Heart right ventricle (tissue), 16 donors: ENCODE results near the gene MAPKAP1. TPM values are rescaled to one million over a fixed set of nuclear protein-coding genes. Genes with fewer than 3 reads are reported as not detected.

Experiments
- ATAC-seq, 8 donors: fragments of 200-7000 bp; cut with Tn5 transposase; one replicate each; pipeline ENCODE4 v1.9.1; 2020; ENCODE audit warnings: mild to moderate bottlenecking in 8 of 8, moderate library complexity in 8 of 8, moderate number of reproducible peaks in 1 of 8
- DNase-seq, 2 donors: peaks; one replicate each; pipeline ENCODE4 v3.0.0-alpha.2; 2020
- H3K27ac ChIP-seq, 10 donors: fragments of 200-600 bp; sonication (generic) in 2 of 10; one replicate each; pipeline versions ENCODE4 v1.5.0 to v1.8.0; 2020 to 2022; ENCODE audit warnings: mild to moderate bottlenecking in 3 of 10
- H3K27me3 ChIP-seq, 7 donors: fragments of 200-600 bp; one replicate each; pipeline ENCODE4 v1.8.0; 2021 to 2022; ENCODE audit warnings: mild to moderate bottlenecking in 2 of 7
- H3K36me3 ChIP-seq, 9 donors: fragments of 200-600 bp; sonication (generic) in 1 of 9; one replicate each; pipeline versions ENCODE4 v1.5.0 to v1.8.0; 2020 to 2022; ENCODE audit warnings: mild to moderate bottlenecking in 2 of 9
- H3K4me1 ChIP-seq, 9 donors: fragments of 200-600 bp; sonication (generic) in 1 of 9; one replicate each; pipeline versions ENCODE4 v1.5.0 to v1.8.0; 2020 to 2022; ENCODE audit warnings: mild to moderate bottlenecking in 4 of 9
- H3K4me3 ChIP-seq, 10 donors: fragments of 200-600 bp; sonication (generic) in 2 of 10; one replicate each; pipeline versions ENCODE4 v1.5.0 to v1.8.0; 2020 to 2022; ENCODE audit warnings: mild to moderate bottlenecking in 7 of 10, moderate library complexity in 2 of 10
- H3K9me3 ChIP-seq, 11 donors: fragments of 200-600 bp in 10 of 11; sonication (generic) in 2 of 11; one replicate each; pipeline versions ENCODE4 v1.5.0 to v1.8.0; 2013 to 2022; ENCODE audit warnings: mild to moderate bottlenecking in 2 of 11, control low read depth in 1 of 11, moderate library complexity in 1 of 11
- CTCF ChIP-seq, 9 donors: fragments of 200-600 bp; sonication (generic) in 2 of 9; IDR thresholded peaks; one replicate each; pipeline versions ENCODE4 v1.5.0 to v1.8.0; 2021 to 2022; ENCODE audit warnings: antibody characterized with exemption in 9 of 9, mild to moderate bottlenecking in 5 of 9, moderate library complexity in 1 of 9
- WGBS, 2 donors: extraction: QIAGEN DNeasy Blood & Tissue Kit; methylation state at CpG; one replicate each; pipeline ENCODE4 v1.1.7; 2013; ENCODE audit warnings: inconsistent platforms in 1 of 2; 5-methylcytosine and 5-hydroxymethylcytosine counted together
- intact Hi-C, 10 donors: fragments of 100-400 bp; cut with DNase I; formaldehyde crosslinking; loops; one replicate each; pipeline versions ENCODE4 v1.11.1 to v1.14.2; 2022
- polyA plus RNA-seq, 2 donors: library from polyadenylated mRNA; stranded (reverse); fragments of 200-250 nt; gene quantifications; one replicate each; pipeline ENCODE4 v1.2.3, GENCODE V29; 2013
- total RNA-seq, 10 donors: library from RNA; stranded (reverse); fragmentation: NEBNext Ultra II Directional in 3 of 10; extraction: Animal tissue kit (Norgen Biotek cat#: 25700) in 3 of 10; gene quantifications; one replicate each; pipeline versions ENCODE4 v1.2.1 to v1.2.4, GENCODE V29; 2021 to 2023
- donor health status: Arrhythmogenic right ventricular cardiomyopathy.
- donor health status: ischemic (EF 13 %, LVEDD 7.1; RV severe dilation, severe dysfunction).
- donor health status: healthy with polysubstance abuse.
- donor health status: DM: no; HTN: yes; CAD: no.
- donor health status: DM: no; HTN: no; CAD: no.
- donor health status: ischemic (EF 25% LVEDD 6.9; RV normal size, moderate dysfunction).
- donor health status: ischemic (EF 25% LVEDD 5.7; RV mildly dilated, moderate dysfunction).
- donor health status: healthy.
- donor health status: DM: yes; HTN: yes; CAD: no.
- donor health status: Ischemic cardiomyopathy.
- donor health status: ischemic (EF 35%, LVEDD 5.7; RV mildly dilated, moderate dysfunction).
- donor health status: nonischemic (EF 11% LVEDD 7.7; RV severe dilation, severe dysfunction).
- donor health status: DM: yes; HTN: yes; CAD: no.
- donor health status: PGD.
- donor health status: ischemic (EF 29% LVEDD 5.4; RV normal size, mild dysfunction).
- donor health status: nonischemic (EF 23%, LVEDD 6.1; RV moderate dilation, normal function).

MAPKAP1 gene
- total and polyA plus RNA-seq, 12 donors: 102 to 143 (median 116) TPM

GRCh38 chr9:125646217-125646616 is 60.8 kb downstream of the MAPKAP1 start:
- DNase-seq: no peak
- Histone ChIP-seq H3K27ac (peak overlapping the region in 7 of 10 donors; percentile 8 to 74 (median 51)), H3K36me3 (no peaks in the 10 kb centered on the region), H3K4me1 (peaks cover 0 to 56% (median 36%) of the 10 kb centered on the region in 9 donors), H3K4me3 (peak overlapping the region in 7 of 10 donors; percentile 4 to 36 (median 27)), H3K9me3 (no peaks in the 10 kb centered on the region), H3K27me3 (no peaks in the 10 kb centered on the region)
- no peak for ATAC-seq
- intact Hi-C loops: no loop called here
- TF ChIP-seq CTCF (IDR thresholded peaks at IDR 0.05): no peak
- WGBS, 2 donors: 28 to 46% methylated on average over 1 of the region's 1 CpG

GRCh38 chr9:125644819-125645507 is 62.0 kb downstream of the MAPKAP1 start:
- peaks cover 0 to 43% (median 32%) of the 10 kb centered on the region in 9 donors for H3K4me1 ChIP-seq
- TF ChIP-seq CTCF (IDR thresholded peaks at IDR 0.05): no peak
- ATAC-seq: no peak
- no peaks in the 10 kb centered on the region for H3K36me3 ChIP-seq
- 96 to 99% methylated on average over 7 of the region's 7 CpGs for WGBS, 2 donors
- H3K9me3 ChIP-seq: no peaks in the 10 kb centered on the region
- H3K27ac ChIP-seq: peak overlapping the region in 1 of 10 donors; percentile 74
- no peak overlapping the region for H3K4me3 ChIP-seq
- DNase-seq: no peak
- H3K27me3 ChIP-seq: no peaks in the 10 kb centered on the region
- intact Hi-C loops: no loop called here

DNA sequence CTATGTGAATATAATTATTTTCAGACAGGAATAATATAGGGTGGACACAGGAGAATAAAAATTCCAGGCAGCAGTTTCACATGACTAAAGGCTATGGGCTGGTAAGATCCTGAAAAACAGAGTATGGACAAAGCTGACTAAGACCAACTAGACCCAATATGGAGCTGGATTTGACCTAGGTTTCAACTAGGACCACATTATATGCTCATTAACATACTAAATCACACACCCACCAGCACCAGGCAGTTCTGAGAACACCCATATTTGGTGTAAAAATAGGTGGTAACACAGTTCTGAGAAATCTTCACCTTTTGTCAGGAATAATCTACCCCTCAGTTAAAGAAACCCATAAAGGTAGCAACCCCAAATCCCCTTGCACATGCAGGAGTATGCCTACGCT is 64.7 kb downstream of the MAPKAP1 start:
- Histone ChIP-seq H3K36me3 (no peaks in the 10 kb centered on the region), H3K27me3 (no peaks in the 10 kb centered on the region), H3K27ac (no peak overlapping the region), H3K9me3 (no peaks in the 10 kb centered on the region), H3K4me1 (peaks cover 0 to 40% (median 32%) of the 10 kb centered on the region in 9 donors), H3K4me3 (no peak overlapping the region)
- no peak for DNase-seq
- TF ChIP-seq CTCF (IDR thresholded peaks at IDR 0.05): no peak
- intact Hi-C loops: no loop called here
- 100% methylated on average over 1 of the region's 1 CpG for WGBS, 2 donors
- ATAC-seq: no peak

DNA sequence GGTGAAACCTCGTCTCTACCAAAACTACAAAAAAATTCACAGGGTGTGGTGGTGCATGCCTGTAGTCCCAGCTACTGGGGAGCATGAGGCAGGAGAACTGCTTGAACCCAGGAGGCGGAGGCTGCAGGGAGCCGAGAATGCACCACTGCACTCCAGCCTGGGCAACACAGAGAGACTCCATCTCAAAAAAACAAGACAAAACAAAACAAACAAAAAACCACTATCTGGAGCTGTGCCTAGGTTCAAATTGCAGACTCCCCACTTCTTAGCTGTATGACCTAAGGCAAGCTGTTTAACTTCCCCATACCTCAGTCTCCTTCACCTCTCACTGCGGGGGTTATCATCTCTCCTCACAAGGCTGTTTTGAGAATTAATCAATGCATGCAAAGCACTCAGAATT is 68.0 kb downstream of the MAPKAP1 start:
- Histone ChIP-seq H3K9me3 (no peaks in the 10 kb centered on the region), H3K27ac (no peak overlapping the region), H3K4me1 (peaks cover 0 to 44% (median 27%) of the 10 kb centered on the region in 9 donors), H3K36me3 (no peaks in the 10 kb centered on the region), H3K4me3 (no peak overlapping the region), H3K27me3 (no peaks in the 10 kb centered on the region)
- no peak for TF ChIP-seq CTCF (IDR thresholded peaks at IDR 0.05)
- DNase-seq (no peak), ATAC-seq (no peak)
- intact Hi-C loops: loop anchor here in 2 of 10 donors (10.0 kb wide), 3 partner anchors 74 to 234 kb away; no protein-coding TSS in a partner anchor
- WGBS, 2 donors: 95% methylated on average over 4 of the region's 4 CpGs
